ENCODE results near the gene POLE2. TPM values are rescaled to one million over a fixed set of nuclear protein-coding genes. Genes with fewer than 3 reads are reported as not detected.

POLE2 gene
- total RNA-seq, 1 donor from 2014 or later = 6.7 TPM

GRCh38 chr14:49617852-49618519, 70.0 kb downstream of the POLE2 start:
- peak overlapping the region; percentile 21 for H3K4me3 Mint-ChIP-seq (ENCODE audit: unreplicated experiment)
- DNase-seq (ENCODE audit: low spot score) = no peak
- no peak overlapping the region for H3K27ac Mint-ChIP-seq (ENCODE audit: unreplicated experiment)
- peaks cover 17% of the 10 kb centered on the region for H3K36me3 Mint-ChIP-seq (ENCODE audit: low read depth, unreplicated experiment)
- H3K27me3 Mint-ChIP-seq (ENCODE audit: unreplicated experiment) = peaks cover 22% of the 10 kb centered on the region
- peaks cover 20% of the 10 kb centered on the region for H3K4me1 Mint-ChIP-seq (ENCODE audit: unreplicated experiment)
- no peak for TF ChIP-seq CTCF (IDR thresholded peaks at IDR 0.05; ENCODE audit: unreplicated experiment)
- H3K9me3 Mint-ChIP-seq (ENCODE audit: unreplicated experiment) = no peaks in the 10 kb centered on the region

- H3K4me3 Mint-ChIP-seq (ENCODE audit: unreplicated experiment) = no peak overlapping the region
- peaks cover 9% of the 10 kb centered on the region for H3K36me3 Mint-ChIP-seq (ENCODE audit: low read depth, unreplicated experiment)
- peaks cover 9% of the 10 kb centered on the region for H3K4me1 Mint-ChIP-seq (ENCODE audit: unreplicated experiment)
- DNase-seq (ENCODE audit: low spot score) = no peak
- H3K27me3 Mint-ChIP-seq (ENCODE audit: unreplicated experiment) = peaks cover 14% of the 10 kb centered on the region
- no peak for TF ChIP-seq CTCF (IDR thresholded peaks at IDR 0.05; ENCODE audit: unreplicated experiment)
- no peaks in the 10 kb centered on the region for H3K9me3 Mint-ChIP-seq (ENCODE audit: unreplicated experiment)
- no peak overlapping the region for H3K27ac Mint-ChIP-seq (ENCODE audit: unreplicated experiment)
Measured at GRCh38 chr14:49615776-49616175, 72.2 kb downstream of the POLE2 start.

- H3K9me3 Mint-ChIP-seq (ENCODE audit: unreplicated experiment) = no peaks in the 10 kb centered on the region
- no peak for DNase-seq (ENCODE audit: low spot score)
- H3K4me1 Mint-ChIP-seq (ENCODE audit: unreplicated experiment) = peaks cover 7% of the 10 kb centered on the region
- peaks cover 5% of the 10 kb centered on the region for H3K27me3 Mint-ChIP-seq (ENCODE audit: unreplicated experiment)
- no peak overlapping the region for H3K4me3 Mint-ChIP-seq (ENCODE audit: unreplicated experiment)
- H3K36me3 Mint-ChIP-seq (ENCODE audit: low read depth, unreplicated experiment) = peaks cover 9% of the 10 kb centered on the region
- no peak for TF ChIP-seq CTCF (IDR thresholded peaks at IDR 0.05; ENCODE audit: unreplicated experiment)
- H3K27ac Mint-ChIP-seq (ENCODE audit: unreplicated experiment) = no peak overlapping the region
Measured at GRCh38 chr14:49614196-49614595, 73.8 kb downstream of the POLE2 start.

GRCh38 chr14:49612671-49613070, 75.3 kb downstream of the POLE2 start:
- Mint-ChIP-seq H3K36me3 (ENCODE audit: low read depth, unreplicated experiment) (no peaks in the 10 kb centered on the region), H3K4me3 (ENCODE audit: unreplicated experiment) (no peak overlapping the region), H3K27ac (ENCODE audit: unreplicated experiment) (no peak overlapping the region), H3K27me3 (ENCODE audit: unreplicated experiment) (peaks cover 3% of the 10 kb centered on the region), H3K9me3 (ENCODE audit: unreplicated experiment) (no peaks in the 10 kb centered on the region), H3K4me1 (ENCODE audit: unreplicated experiment) (no peaks in the 10 kb centered on the region)
- TF ChIP-seq CTCF (IDR thresholded peaks at IDR 0.05; ENCODE audit: unreplicated experiment) = no peak
- no peak for DNase-seq (ENCODE audit: low spot score)

- DNase-seq (ENCODE audit: low spot score) = no peak
- Mint-ChIP-seq H3K4me3 (ENCODE audit: unreplicated experiment) (no peak overlapping the region), H3K4me1 (ENCODE audit: unreplicated experiment) (no peaks in the 10 kb centered on the region), H3K27ac (ENCODE audit: unreplicated experiment) (no peak overlapping the region), H3K36me3 (ENCODE audit: low read depth, unreplicated experiment) (no peaks in the 10 kb centered on the region), H3K27me3 (ENCODE audit: unreplicated experiment) (peaks cover 2% of the 10 kb centered on the region), H3K9me3 (ENCODE audit: unreplicated experiment) (no peaks in the 10 kb centered on the region)
- no peak for TF ChIP-seq CTCF (IDR thresholded peaks at IDR 0.05; ENCODE audit: unreplicated experiment)
Measured at GRCh38 chr14:49612251-49612650, 75.8 kb downstream of the POLE2 start.

Data from endothelial cell (in vitro differentiated cells).